Measurements from ENCODE around the gene CD40LG.
A peak's percentile ranks its signal among the peaks of the same experiment; 100 is the strongest.

Gene CD40LG

DNA sequence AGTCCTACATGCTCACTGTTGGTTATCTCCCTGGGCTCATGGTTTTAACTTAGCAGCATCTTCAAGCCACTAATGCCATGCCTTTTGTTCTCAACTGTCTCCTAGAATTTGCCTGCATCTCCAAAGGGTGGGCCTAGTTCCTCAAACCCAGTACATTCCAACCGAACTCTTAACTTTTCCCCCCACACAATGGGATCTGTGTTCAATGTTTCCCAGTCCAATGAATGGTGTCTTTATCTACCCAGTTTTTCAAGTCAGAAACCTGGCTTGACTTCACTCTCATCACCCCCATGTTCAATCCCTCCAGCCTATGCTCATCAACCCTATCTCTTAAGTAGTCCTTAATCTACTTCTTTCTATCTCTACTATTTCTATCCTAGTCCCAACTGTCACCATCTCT, 12.9 kb downstream of the CD40LG start:
- Histone ChIP-seq H4K20me1 (ENCODE audit: insufficient read depth, low read length) (no peaks in the 10 kb centered on the region), H3K4me1 (ENCODE audit: insufficient read depth, low read length) (no peaks in the 10 kb centered on the region), H3K36me3 (ENCODE audit: insufficient read depth, low read length) (peaks cover 14% of the 10 kb centered on the region), H3K9me3 (ENCODE audit: insufficient read depth, low read length, severe bottlenecking) (peaks cover 5% of the 10 kb centered on the region), H3K27ac (ENCODE audit: low read length) (no peak overlapping the region), H3K4me3 (ENCODE audit: low read depth in 1 of 2, low read length in 2 of 2) (no peak overlapping the region), H2AFZ (ENCODE audit: low read depth, low read length) (no peak overlapping the region), H3K4me2 (ENCODE audit: insufficient read depth, low read length) (no peak overlapping the region), H3K79me2 (ENCODE audit: insufficient read depth, low read length) (no peaks in the 10 kb centered on the region), H3K27me3 (ENCODE audit: insufficient read depth, low read length, poor library complexity) (no peaks in the 10 kb centered on the region), H3K9ac (ENCODE audit: low read depth, low read length) (no peak overlapping the region)
- ATAC-seq (ENCODE audit: insufficient read depth, low read depth): no peak
- DNase-seq: no peak
- TF ChIP-seq, protein P1, sequence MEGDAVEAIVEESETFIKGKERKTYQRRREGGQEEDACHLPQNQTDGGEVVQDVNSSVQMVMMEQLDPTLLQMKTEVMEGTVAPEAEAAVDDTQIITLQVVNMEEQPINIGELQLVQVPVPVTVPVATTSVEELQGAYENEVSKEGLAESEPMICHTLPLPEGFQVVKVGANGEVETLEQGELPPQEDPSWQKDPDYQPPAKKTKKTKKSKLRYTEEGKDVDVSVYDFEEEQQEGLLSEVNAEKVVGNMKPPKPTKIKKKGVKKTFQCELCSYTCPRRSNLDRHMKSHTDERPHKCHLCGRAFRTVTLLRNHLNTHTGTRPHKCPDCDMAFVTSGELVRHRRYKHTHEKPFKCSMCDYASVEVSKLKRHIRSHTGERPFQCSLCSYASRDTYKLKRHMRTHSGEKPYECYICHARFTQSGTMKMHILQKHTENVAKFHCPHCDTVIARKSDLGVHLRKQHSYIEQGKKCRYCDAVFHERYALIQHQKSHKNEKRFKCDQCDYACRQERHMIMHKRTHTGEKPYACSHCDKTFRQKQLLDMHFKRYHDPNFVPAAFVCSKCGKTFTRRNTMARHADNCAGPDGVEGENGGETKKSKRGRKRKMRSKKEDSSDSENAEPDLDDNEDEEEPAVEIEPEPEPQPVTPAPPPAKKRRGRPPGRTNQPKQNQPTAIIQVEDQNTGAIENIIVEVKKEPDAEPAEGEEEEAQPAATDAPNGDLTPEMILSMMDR (IDR thresholded peaks at IDR 0.05; ENCODE audit: borderline replicate concordance, extremely low read depth, low read length, poor library complexity, severe bottlenecking): no peak
- no peak for TF ChIP-seq EZH2 (IDR thresholded peaks at IDR 0.05; ENCODE audit: borderline replicate concordance, low read depth, low read length, severe bottlenecking)

- Histone ChIP-seq H3K4me3 (ENCODE audit: low read depth in 1 of 2, low read length in 2 of 2) (no peak overlapping the region), H3K27me3 (ENCODE audit: insufficient read depth, low read length, poor library complexity) (no peaks in the 10 kb centered on the region), H3K27ac (ENCODE audit: low read length) (no peak overlapping the region), H3K9ac (ENCODE audit: low read depth, low read length) (no peak overlapping the region), H3K4me1 (ENCODE audit: insufficient read depth, low read length) (no peaks in the 10 kb centered on the region), H3K9me3 (ENCODE audit: insufficient read depth, low read length, severe bottlenecking) (peaks cover 8% of the 10 kb centered on the region), H3K36me3 (ENCODE audit: insufficient read depth, low read length) (peaks cover 26% of the 10 kb centered on the region), H4K20me1 (ENCODE audit: insufficient read depth, low read length) (no peaks in the 10 kb centered on the region), H3K79me2 (ENCODE audit: insufficient read depth, low read length) (no peaks in the 10 kb centered on the region), H2AFZ (ENCODE audit: low read depth, low read length) (no peak overlapping the region), H3K4me2 (ENCODE audit: insufficient read depth, low read length) (no peak overlapping the region)
- TF ChIP-seq EZH2 (IDR thresholded peaks at IDR 0.05; ENCODE audit: borderline replicate concordance, low read depth, low read length, severe bottlenecking): no peak
- TF ChIP-seq, protein P1 (IDR thresholded peaks at IDR 0.05; ENCODE audit: borderline replicate concordance, extremely low read depth, low read length, poor library complexity, severe bottlenecking): no peak
- DNase-seq: no peak
- peak; percentile 39; the same call in 1 of the 3 replicates for ATAC-seq (ENCODE audit: insufficient read depth, low read depth)
Observed at GRCh38 chrX:136662104-136662503, 14.1 kb downstream of the CD40LG start.

DNA sequence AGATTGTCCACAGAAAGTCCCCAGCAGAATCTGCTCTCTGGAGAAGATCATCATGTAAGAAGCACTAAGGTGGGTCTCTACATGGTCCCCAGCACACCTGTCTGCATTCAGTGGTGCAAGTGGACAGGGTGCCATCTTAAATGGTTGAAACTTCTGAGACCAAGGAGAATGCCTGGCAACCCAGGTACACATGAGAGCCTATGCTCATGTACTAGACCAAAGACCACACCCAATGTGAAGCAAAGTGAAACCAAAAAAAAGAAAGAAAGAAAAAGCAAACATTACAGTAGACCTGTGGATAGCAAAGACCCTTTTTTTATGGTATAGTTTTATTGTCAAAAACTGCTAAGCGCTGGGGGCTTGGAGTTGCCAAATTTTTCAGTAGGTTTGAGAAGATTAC, 15.0 kb downstream of the CD40LG start:
- DNase-seq (no peak), ATAC-seq (ENCODE audit: insufficient read depth, low read depth) (no peak)
- H4K20me1 ChIP-seq (ENCODE audit: insufficient read depth, low read length): no peaks in the 10 kb centered on the region
- no peak overlapping the region for H3K9ac ChIP-seq (ENCODE audit: low read depth, low read length)
- no peak for TF ChIP-seq EZH2 (IDR thresholded peaks at IDR 0.05; ENCODE audit: borderline replicate concordance, low read depth, low read length, severe bottlenecking)
- TF ChIP-seq, protein P1 (IDR thresholded peaks at IDR 0.05; ENCODE audit: borderline replicate concordance, extremely low read depth, low read length, poor library complexity, severe bottlenecking): no peak
- no peaks in the 10 kb centered on the region for H3K79me2 ChIP-seq (ENCODE audit: insufficient read depth, low read length)
- no peak overlapping the region for H3K4me3 ChIP-seq (ENCODE audit: low read depth in 1 of 2, low read length in 2 of 2)
- H3K27me3 ChIP-seq (ENCODE audit: insufficient read depth, low read length, poor library complexity): no peaks in the 10 kb centered on the region
- no peak overlapping the region for H3K4me2 ChIP-seq (ENCODE audit: insufficient read depth, low read length)
- no peaks in the 10 kb centered on the region for H3K4me1 ChIP-seq (ENCODE audit: insufficient read depth, low read length)
- H2AFZ ChIP-seq (ENCODE audit: low read depth, low read length): no peak overlapping the region
- no peak overlapping the region for H3K27ac ChIP-seq (ENCODE audit: low read length)
- peaks cover 8% of the 10 kb centered on the region for H3K9me3 ChIP-seq (ENCODE audit: insufficient read depth, low read length, severe bottlenecking)
- peaks cover 35% of the 10 kb centered on the region for H3K36me3 ChIP-seq (ENCODE audit: insufficient read depth, low read length)

Measured in DND-41 (cell line).